ENCODE results near the gene NOL9.

- TF ChIP-seq REST (IDR thresholded peaks at IDR 0.05; ENCODE audit: borderline replicate concordance in 1 of 2, low read depth in 1 of 2, low read length in 2 of 2) (no peak), ZBTB33 (CRISPR knock-in tag; IDR thresholded peaks at IDR 0.05) (no peak), RAD21 (CRISPR knock-in tag; IDR thresholded peaks at IDR 0.05) (no peak), USF2 (IDR thresholded peaks at IDR 0.05; ENCODE audit: low read depth, low read length) (no peak), USF2 (CRISPR knock-in tag; IDR thresholded peaks at IDR 0.05; ENCODE audit: borderline replicate concordance) (no peak), ZNF746 (CRISPR knock-in tag; IDR thresholded peaks at IDR 0.05) (no peak), HBP1 (CRISPR knock-in tag; IDR thresholded peaks at IDR 0.05; ENCODE audit: low read depth) (no peak), ZSCAN25 (CRISPR knock-in tag; IDR thresholded peaks at IDR 0.05) (no peak), CTCF (CRISPR knock-in tag; IDR thresholded peaks at IDR 0.05) (no peak), EZH2 (conservative IDR thresholded peaks at IDR 0.05; ENCODE audit: low read depth, low read length) (no peak), ASH2L (IDR thresholded peaks at IDR 0.05; ENCODE audit: insufficient read length, low read depth, low read length) (no peak), CBX1 (IDR thresholded peaks at IDR 0.05; ENCODE audit: low read depth) (no peak), ZBTB3 (CRISPR knock-in tag; IDR thresholded peaks at IDR 0.05; ENCODE audit: borderline replicate concordance, low read depth) (no peak), NR3C1 (CRISPR knock-in tag; IDR thresholded peaks at IDR 0.05) (no peak), CREM (IDR thresholded peaks at IDR 0.05) (no peak), CREM (CRISPR knock-in tag; IDR thresholded peaks at IDR 0.05) (no peak)
Measured at GRCh38 chr1:6574818-6575217, 20.5 kb upstream of the NOL9 start.
